GM10266 (cell line): Measurements from ENCODE around the gene KBTBD6.
A peak's percentile ranks its signal among the peaks of the same experiment; 100 is the strongest.
"Not testable (repeated sequence)": the region's sequence is repeated elsewhere in the genome, so short reads cannot be mapped to it uniquely, and the experiment has no call there.

ENCODE experiments used
- DNase-seq: peaks from one replicate; pipeline ENCODE4 v3.0.0; 2012; ENCODE audit errors: extremely low spot score
- TF ChIP-seq, protein P1 (sequence below): IDR thresholded peaks from 2 replicates; pipeline ENCODE4 v1.5.1; 2012; ENCODE audit warnings: mild to moderate bottlenecking, low read depth; ENCODE audit not compliant: control insufficient read depth, insufficient read depth; ENCODE audit errors: missing control alignments

The KBTBD6 gene, protein sequence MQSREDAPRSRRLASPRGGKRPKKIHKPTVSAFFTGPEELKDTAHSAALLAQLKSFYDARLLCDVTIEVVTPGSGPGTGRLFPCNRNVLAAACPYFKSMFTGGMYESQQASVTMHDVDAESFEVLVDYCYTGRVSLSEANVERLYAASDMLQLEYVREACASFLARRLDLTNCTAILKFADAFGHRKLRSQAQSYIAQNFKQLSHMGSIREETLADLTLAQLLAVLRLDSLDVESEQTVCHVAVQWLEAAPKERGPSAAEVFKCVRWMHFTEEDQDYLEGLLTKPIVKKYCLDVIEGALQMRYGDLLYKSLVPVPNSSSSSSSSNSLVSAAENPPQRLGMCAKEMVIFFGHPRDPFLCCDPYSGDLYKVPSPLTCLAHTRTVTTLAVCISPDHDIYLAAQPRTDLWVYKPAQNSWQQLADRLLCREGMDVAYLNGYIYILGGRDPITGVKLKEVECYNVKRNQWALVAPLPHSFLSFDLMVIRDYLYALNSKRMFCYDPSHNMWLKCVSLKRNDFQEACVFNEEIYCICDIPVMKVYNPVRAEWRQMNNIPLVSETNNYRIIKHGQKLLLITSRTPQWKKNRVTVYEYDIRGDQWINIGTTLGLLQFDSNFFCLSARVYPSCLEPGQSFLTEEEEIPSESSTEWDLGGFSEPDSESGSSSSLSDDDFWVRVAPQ

DNA sequence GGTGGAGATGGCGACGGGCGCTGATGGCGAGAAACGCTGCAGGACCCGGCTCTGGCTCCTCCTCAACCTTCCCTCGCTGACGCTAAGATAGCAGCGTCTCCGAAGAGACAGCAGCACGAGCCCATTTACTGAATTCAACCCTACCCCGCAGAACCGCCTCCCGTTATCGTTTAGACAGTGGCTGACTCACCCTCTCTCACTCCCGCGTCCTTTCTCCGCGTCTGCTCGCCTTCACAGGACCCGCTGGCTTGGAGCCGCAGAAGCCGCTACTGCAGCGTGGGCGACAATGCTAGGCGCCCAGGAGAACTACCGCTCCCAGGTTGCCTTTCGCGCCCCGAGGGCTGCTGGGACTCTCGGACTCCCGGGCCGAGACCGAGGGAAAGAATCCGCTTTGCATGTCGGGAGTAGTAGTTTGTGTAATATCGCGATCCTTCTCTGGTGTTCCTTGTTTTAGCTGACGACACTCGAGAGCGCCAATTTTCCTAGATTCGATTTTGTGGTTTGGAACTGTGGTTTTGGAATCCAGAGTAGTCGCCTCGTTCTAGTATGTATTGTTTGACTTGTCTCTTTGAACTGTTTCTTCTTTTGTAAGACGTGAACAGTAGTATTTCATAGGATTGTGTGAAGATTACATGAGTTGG lies at the start of gene KBTBD6:
TSS of gene KBTBD6 (minus strand) at position 291 of the 641 bp plus-strand sequence. CDS start 291 bp downstream, outside the sequence.
- TF ChIP-seq, protein P1, sequence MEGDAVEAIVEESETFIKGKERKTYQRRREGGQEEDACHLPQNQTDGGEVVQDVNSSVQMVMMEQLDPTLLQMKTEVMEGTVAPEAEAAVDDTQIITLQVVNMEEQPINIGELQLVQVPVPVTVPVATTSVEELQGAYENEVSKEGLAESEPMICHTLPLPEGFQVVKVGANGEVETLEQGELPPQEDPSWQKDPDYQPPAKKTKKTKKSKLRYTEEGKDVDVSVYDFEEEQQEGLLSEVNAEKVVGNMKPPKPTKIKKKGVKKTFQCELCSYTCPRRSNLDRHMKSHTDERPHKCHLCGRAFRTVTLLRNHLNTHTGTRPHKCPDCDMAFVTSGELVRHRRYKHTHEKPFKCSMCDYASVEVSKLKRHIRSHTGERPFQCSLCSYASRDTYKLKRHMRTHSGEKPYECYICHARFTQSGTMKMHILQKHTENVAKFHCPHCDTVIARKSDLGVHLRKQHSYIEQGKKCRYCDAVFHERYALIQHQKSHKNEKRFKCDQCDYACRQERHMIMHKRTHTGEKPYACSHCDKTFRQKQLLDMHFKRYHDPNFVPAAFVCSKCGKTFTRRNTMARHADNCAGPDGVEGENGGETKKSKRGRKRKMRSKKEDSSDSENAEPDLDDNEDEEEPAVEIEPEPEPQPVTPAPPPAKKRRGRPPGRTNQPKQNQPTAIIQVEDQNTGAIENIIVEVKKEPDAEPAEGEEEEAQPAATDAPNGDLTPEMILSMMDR: no peak
- peak; percentile 82 for DNase-seq

DNA sequence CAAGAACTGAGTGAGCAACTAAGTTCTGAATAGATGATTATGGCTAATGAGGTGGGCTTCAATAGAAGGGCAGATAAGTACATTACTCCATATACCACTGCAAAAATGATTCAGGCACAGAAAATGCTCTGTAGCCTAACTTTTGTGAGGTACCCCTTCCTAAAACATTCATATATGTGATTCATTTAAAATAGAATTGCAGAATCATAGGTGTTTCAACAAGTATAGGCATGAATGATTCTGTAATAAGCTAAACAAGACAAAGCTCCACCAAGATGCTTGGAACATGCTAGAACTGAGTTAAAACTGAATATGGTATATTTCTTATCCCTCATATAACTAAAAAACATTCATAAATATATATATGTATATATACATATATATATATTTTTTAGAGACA lies 49.6 kb upstream of the KBTBD6 start:
- no peak for DNase-seq
- TF ChIP-seq, protein P1: no peak

DNA sequence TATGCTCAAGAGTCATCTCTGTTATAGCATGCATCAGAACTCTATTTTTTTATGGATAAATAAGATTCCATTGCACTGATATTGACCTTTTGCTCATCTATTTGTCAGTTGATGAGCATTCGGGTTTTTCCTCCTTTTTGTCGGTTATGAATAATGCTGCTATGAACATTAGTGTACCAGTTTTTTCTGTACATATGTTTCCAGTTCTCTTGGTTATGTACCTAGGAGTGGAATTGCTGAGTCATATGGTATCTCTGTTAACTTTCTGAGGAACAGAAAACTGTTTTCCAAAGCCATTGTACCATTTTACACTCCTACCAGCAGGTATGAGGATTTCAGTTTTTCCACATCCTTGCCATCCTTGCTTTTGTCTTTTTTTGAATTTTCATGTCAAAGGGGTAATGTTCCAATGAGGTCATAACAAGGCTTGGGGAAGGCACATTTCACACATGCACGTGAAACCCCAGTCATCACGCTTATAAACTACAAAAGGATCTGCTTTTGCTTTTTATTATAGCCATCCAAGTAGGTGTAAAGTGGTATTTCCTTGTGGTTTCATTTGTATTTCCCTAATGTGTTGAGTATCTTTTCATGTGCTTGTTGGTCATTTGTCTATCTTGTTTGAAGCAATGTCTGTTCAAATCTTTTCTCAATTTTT lies 47.1 kb upstream of the KBTBD6 start:
- DNase-seq: no peak

DNA sequence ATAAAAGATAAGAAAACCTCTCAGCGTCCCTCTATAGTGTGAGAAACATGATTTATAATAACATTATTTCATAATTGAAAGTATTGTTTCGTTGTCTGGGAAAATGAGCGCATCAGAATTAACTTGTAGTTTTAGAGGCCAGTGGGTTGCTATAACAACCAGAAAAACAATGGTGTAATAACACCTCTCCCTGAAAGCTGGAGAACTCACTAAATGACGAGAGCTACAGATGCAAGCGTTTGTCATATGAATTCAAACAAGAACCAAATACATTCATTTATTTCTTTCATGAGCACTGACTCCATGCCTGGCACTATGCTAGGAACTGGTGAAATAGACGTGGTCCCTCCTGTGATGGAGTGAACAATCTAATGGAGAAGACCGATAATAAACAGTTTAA lies 45.4 kb upstream of the KBTBD6 start:
- DNase-seq: no peak
- TF ChIP-seq, protein P1: no peak

More for the DNA sequence above, 47.1 kb upstream of the KBTBD6 start:
- TF ChIP-seq, protein P1: no peak

DNA sequence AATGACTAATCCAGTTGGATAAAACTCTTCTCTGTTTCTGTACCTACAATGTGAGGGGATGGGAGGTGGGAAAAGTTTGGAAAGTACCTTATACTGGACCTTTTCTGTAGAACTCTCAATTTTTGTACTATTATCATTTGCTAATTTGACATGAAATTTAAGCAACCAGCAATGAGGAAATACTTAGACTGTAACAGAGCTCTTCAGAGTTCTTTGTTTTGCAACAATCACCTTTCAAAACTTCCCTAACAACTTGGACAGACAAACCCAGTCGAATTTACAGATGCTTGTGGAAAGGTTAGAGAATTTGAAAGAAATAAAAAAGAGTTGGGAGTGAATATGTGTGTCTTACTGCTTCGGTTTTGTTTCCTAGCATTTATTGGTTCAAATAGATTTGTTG lies 45.0 kb upstream of the KBTBD6 start:
- DNase-seq: no peak
- TF ChIP-seq, protein P1: no peak

DNA sequence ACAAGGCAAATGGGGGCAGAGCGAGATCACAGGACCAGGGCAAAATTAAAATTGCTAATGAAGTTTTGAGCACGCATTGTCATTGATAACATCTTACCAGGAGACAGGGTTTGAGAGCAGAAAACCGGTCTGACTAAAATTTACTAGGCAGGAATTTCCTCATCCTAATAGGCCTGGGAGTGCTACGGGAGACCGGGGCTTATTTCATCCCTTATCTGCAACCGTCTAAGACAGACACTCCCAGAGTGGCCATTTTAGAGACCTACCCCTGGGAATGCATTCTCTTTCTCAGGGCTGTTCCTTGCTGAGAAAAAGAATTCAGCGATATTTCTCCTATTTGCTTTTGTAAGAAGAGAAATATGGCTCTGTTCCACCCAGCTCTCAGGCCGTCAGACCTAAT lies 43.0 kb upstream of the KBTBD6 start:
- DNase-seq: not testable (repeated sequence)

DNA sequence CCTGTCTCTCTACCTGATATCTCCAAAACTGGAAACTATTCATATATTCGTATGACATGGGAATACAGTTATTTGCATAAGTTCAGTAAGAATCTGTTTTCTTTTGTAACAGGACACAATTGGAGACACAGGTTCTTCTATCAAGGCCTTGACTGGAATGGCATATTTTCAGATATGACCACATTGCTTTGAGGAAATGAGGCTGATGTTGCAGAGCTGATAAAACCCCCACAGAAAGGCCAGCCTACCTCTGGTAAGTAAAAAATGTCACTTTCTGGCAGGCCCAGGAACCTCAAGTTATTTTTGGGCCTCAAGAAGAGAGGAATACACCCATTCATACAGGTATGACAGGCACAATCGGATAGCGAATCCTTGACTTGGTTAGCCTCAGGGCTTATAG lies 29.5 kb upstream of the KBTBD6 start:
- DNase-seq: no peak
- TF ChIP-seq, protein P1: no peak
